GM12864 (cell line): ENCODE measurements around the gene FAM110A.

Source experiments
- DNase-seq: peaks from one replicate; pipeline ENCODE4 v3.0.0-alpha.2; 2011; ENCODE audit warnings: low read depth
- H3K4me3 ChIP-seq: 2 replicates; pipeline ENCODE4 v1.5.1; 2011; ENCODE audit warnings: mild to moderate bottlenecking, low read depth, low read length, control low read depth
- CTCF ChIP-seq: IDR thresholded peaks from 2 replicates; pipeline ENCODE4 v1.5.1; 2011; ENCODE audit warnings: low read depth, mild to moderate bottlenecking, moderate library complexity, low read length, control low read depth, inconsistent platforms; ENCODE audit errors: missing control alignments

The FAM110A gene

GRCh38 chr20:819680-820322, 13.7 kb upstream of the FAM110A start:
- H3K4me3 ChIP-seq = no peak overlapping the region
- no peak for TF ChIP-seq CTCF

GRCh38 chr20:820323-820953, 13.1 kb upstream of the FAM110A start:
- TF ChIP-seq CTCF = no peak
- no peak overlapping the region for H3K4me3 ChIP-seq
- no peak for DNase-seq

More at GRCh38 chr20:819680-820322, 13.7 kb upstream of the FAM110A start:
- DNase-seq = no peak

- no peak for DNase-seq
- TF ChIP-seq CTCF = no peak
- no peak overlapping the region for H3K4me3 ChIP-seq
Measured at GRCh38 chr20:821046-821730, 12.3 kb upstream of the FAM110A start.

- H3K4me3 ChIP-seq = no peak overlapping the region
- no peak for TF ChIP-seq CTCF
- no peak for DNase-seq
Measured at GRCh38 chr20:821731-822065, 11.8 kb upstream of the FAM110A start.

- TF ChIP-seq CTCF = no peak
- DNase-seq = no peak
- no peak overlapping the region for H3K4me3 ChIP-seq
Measured at GRCh38 chr20:822651-823573, 10.6 kb upstream of the FAM110A start.

- no peak overlapping the region for H3K4me3 ChIP-seq
- DNase-seq = no peak
- TF ChIP-seq CTCF = no peak
Measured at GRCh38 chr20:823574-823902, 10.0 kb upstream of the FAM110A start.
